Measurements from ENCODE around the gene ARIH2.

Gene ARIH2

DNA sequence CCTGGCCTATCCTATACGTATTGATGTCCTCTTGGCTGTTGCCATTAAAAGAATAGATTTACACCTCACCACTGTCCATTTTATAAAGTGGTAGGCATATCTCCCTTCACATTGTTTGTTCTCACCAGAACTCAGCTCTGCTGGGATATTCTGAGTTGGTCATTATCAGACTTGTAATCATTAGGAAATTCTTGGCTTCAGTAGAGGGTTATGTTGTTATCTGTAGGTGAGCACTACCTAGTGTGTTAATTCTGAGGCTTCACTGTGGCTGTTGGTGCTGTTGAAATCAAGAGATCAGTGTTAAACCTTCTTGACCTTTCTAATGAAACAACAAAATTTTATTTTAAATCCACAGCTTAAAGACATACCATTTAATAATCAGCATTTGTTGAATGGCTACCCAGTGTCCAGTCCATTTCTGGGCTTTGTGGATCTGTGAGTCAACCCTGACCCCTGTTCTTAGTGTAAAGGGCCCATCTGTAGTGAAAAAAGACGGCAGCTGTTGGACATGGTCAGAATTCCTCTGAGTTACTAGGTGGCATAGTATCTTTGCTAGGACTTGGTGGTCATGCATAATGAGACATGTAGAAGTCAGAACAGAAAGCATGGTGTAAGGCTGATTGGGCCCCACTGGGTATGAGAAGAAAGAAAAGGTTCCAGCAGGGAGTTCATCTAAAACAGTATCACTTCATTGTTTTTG lies 38.5 kb downstream of the ARIH2 start:
- Histone ChIP-seq H3K27ac (ENCODE audit: poor library complexity, severe bottlenecking) (no peak overlapping the region), H3K9me3 (ENCODE audit: severe bottlenecking) (no peaks in the 10 kb centered on the region), H3K36me3 (ENCODE audit: low read depth) (peaks cover 59% of the 10 kb centered on the region), H3K4me3 (ENCODE audit: severe bottlenecking) (no peak overlapping the region), H3K4me1 (ENCODE audit: insufficient read depth, poor library complexity, severe bottlenecking) (no peaks in the 10 kb centered on the region), H3K27me3 (ENCODE audit: insufficient read depth, poor library complexity, severe bottlenecking) (no peaks in the 10 kb centered on the region)
- no peak for DNase-seq (ENCODE audit: low spot score)
- no peak for ATAC-seq (ENCODE audit: low read depth)
- TF ChIP-seq, protein P1, sequence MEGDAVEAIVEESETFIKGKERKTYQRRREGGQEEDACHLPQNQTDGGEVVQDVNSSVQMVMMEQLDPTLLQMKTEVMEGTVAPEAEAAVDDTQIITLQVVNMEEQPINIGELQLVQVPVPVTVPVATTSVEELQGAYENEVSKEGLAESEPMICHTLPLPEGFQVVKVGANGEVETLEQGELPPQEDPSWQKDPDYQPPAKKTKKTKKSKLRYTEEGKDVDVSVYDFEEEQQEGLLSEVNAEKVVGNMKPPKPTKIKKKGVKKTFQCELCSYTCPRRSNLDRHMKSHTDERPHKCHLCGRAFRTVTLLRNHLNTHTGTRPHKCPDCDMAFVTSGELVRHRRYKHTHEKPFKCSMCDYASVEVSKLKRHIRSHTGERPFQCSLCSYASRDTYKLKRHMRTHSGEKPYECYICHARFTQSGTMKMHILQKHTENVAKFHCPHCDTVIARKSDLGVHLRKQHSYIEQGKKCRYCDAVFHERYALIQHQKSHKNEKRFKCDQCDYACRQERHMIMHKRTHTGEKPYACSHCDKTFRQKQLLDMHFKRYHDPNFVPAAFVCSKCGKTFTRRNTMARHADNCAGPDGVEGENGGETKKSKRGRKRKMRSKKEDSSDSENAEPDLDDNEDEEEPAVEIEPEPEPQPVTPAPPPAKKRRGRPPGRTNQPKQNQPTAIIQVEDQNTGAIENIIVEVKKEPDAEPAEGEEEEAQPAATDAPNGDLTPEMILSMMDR (IDR thresholded peaks at IDR 0.05; ENCODE audit: poor library complexity, severe bottlenecking) = no peak

DNA sequence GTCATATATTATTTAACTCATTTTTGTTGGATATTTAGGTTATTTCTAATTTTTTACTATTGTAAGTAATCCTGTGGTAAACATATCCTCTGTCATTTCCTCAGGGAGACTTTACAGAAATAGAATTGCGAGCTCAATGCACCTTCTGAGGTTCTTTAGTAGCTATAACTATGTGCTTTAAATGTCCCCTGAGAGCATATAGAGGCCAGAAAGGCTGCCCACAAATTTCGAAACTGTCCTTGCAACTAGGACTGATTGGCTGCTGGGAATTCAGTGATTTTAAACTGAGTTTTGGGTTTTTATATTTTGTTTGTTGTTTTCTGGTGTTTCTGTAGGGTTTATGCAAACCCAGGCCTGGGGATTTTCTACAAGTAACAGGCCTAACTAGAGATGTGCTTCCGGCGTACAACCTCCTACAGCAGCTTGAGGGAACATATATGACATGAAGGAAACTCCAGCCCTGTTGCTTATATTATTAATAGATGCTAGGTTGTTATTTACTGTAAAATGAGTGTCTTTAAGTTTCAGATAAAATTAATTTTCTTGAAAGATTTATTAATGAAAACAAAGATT lies 42.3 kb downstream of the ARIH2 start:
- Histone ChIP-seq H3K27me3 (ENCODE audit: insufficient read depth, poor library complexity, severe bottlenecking) (no peaks in the 10 kb centered on the region), H3K9me3 (ENCODE audit: severe bottlenecking) (no peaks in the 10 kb centered on the region), H3K4me3 (ENCODE audit: severe bottlenecking) (no peak overlapping the region), H3K36me3 (ENCODE audit: low read depth) (peaks cover 59% of the 10 kb centered on the region), H3K4me1 (ENCODE audit: insufficient read depth, poor library complexity, severe bottlenecking) (no peaks in the 10 kb centered on the region), H3K27ac (ENCODE audit: poor library complexity, severe bottlenecking) (no peak overlapping the region)
- DNase-seq (ENCODE audit: low spot score) (no peak), ATAC-seq (ENCODE audit: low read depth) (no peak)
- TF ChIP-seq, protein P1 (IDR thresholded peaks at IDR 0.05; ENCODE audit: poor library complexity, severe bottlenecking) = no peak

DNA sequence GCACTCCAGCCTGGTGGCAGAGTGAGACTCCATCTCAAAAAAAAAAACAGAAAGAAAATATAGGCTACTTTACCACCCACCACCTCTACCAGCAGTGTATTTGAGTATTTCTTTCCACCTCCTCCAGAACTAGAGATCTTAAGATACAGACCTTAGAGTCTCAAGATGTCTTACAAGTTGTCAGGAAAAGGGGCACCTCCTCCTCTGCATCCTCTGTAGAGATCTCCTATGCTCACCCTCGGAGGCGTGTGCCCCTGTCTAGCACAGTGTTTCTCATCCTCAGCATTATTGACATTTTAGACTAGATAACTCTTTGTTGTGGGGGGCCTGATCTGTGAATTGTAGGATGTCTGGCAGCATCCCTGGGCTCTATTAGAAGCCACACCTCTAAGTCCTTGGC lies 43.7 kb downstream of the ARIH2 start:
- peaks cover 66% of the 10 kb centered on the region for H3K36me3 ChIP-seq (ENCODE audit: low read depth)
- TF ChIP-seq, protein P1 (IDR thresholded peaks at IDR 0.05; ENCODE audit: poor library complexity, severe bottlenecking) = no peak
- no peaks in the 10 kb centered on the region for H3K9me3 ChIP-seq (ENCODE audit: severe bottlenecking)
- no peaks in the 10 kb centered on the region for H3K27me3 ChIP-seq (ENCODE audit: insufficient read depth, poor library complexity, severe bottlenecking)
- no peak for ATAC-seq (ENCODE audit: low read depth)
- H3K27ac ChIP-seq (ENCODE audit: poor library complexity, severe bottlenecking) = no peak overlapping the region
- DNase-seq (ENCODE audit: low spot score) = no peak
- H3K4me1 ChIP-seq (ENCODE audit: insufficient read depth, poor library complexity, severe bottlenecking) = no peaks in the 10 kb centered on the region
- no peak overlapping the region for H3K4me3 ChIP-seq (ENCODE audit: severe bottlenecking)

GRCh38 chr3:48962939-48963338 lies 44.3 kb downstream of the ARIH2 start:
- peaks cover 66% of the 10 kb centered on the region for H3K36me3 ChIP-seq (ENCODE audit: low read depth)
- H3K27ac ChIP-seq (ENCODE audit: poor library complexity, severe bottlenecking) = no peak overlapping the region

More at GRCh38 chr3:48962939-48963338, 44.3 kb downstream of the ARIH2 start:
- ATAC-seq (ENCODE audit: low read depth) (no peak), DNase-seq (ENCODE audit: low spot score) (no peak)
- TF ChIP-seq, protein P1 (IDR thresholded peaks at IDR 0.05; ENCODE audit: poor library complexity, severe bottlenecking) = no peak
- Histone ChIP-seq H3K27me3 (ENCODE audit: insufficient read depth, poor library complexity, severe bottlenecking) (no peaks in the 10 kb centered on the region), H3K4me1 (ENCODE audit: insufficient read depth, poor library complexity, severe bottlenecking) (no peaks in the 10 kb centered on the region), H3K9me3 (ENCODE audit: severe bottlenecking) (no peaks in the 10 kb centered on the region), H3K4me3 (ENCODE audit: severe bottlenecking) (no peak overlapping the region)

Data from RWPE2 (cell line).